ENCODE data around the gene UNC5A.

UNC5A gene

DNA sequence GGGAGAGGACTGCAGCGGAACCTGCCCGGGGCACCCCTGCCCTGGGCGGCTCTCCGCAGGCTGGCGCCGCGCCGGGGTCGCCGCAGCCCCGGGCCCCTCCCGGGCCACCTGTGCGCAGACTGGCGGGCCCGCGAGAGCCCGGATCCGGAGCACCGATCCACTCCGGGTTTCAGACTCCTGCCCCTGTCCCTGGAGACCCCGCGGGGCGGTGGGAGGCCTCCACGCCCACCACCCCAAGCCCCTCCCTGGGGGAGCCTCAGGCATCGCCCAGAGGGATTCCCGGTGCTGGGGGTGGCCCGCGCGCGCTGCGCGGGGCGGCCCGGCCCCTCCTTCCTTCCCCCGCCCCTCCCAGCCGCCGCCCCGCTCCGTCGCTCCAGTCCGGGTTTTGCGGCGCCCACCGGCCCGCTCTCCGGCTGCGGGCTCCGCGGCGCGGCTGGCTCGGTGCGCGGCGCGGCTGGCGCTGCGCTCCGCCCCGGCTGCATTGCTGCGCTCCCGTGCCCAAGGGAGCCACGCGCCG, at the start of gene UNC5A:
Gene UNC5A (plus strand): TSS at position 479 of the 517 bp plus-strand sequence. CDS start 192 bp downstream, outside the sequence.
- DNase-seq, result no peak

DNA sequence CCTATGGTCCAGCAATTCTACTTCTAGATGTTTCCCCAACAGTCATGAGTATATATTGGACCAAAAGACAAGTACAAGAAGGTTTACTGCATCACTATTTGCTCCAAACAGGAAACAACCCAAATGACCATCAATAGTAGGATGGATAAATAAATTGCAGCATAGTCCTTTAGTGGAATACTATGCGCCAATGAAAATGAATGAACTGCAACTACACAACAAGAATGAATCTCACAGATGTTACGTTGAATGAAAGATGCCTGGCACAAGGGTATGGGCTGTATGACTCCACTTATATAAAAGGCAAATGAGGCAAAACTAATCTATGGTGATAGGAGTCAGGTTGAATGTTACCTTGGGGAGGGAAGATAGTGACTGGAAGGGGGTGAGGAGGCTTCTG, 48.6 kb upstream of the UNC5A start:
- DNase-seq, result no peak

DNA sequence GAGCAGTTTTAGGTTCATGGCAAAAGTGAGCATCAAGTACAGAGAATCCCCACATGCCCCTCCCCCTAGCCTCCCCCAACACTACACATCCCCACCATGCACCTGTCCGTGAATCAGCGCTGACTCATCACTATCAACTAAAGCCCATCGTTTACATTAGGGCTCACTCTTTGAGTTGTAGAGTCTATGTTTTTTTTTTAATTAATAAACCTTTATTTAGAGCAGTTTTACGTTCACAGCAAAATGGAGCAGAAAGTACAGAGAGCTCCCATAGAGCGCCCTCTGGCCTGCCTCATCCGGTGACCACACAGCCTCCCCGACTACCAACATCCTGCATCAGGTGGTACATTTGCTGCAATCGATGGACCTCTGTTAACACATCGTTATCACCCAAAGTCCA, 47.9 kb upstream of the UNC5A start:
- no peak for DNase-seq

DNA sequence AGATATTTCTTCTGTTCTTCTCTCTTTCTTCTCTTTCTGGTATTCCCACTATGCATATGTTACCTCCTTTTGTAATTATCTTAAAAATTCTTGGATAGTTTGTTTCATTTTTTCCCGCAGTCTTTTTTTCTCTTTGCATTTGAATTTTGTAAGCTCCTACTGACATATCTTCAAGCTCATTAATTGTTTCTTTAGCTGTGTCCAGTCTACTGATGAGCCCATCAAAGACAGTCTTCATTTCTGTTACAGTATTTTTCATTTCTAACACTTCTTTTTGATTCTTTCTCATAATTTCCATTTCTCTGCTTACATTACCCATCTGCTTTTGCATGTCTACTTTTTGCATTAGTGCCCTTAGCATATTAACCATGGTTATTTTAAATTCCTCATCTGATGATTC, 44.7 kb upstream of the UNC5A start:
- no peak for DNase-seq

DNA sequence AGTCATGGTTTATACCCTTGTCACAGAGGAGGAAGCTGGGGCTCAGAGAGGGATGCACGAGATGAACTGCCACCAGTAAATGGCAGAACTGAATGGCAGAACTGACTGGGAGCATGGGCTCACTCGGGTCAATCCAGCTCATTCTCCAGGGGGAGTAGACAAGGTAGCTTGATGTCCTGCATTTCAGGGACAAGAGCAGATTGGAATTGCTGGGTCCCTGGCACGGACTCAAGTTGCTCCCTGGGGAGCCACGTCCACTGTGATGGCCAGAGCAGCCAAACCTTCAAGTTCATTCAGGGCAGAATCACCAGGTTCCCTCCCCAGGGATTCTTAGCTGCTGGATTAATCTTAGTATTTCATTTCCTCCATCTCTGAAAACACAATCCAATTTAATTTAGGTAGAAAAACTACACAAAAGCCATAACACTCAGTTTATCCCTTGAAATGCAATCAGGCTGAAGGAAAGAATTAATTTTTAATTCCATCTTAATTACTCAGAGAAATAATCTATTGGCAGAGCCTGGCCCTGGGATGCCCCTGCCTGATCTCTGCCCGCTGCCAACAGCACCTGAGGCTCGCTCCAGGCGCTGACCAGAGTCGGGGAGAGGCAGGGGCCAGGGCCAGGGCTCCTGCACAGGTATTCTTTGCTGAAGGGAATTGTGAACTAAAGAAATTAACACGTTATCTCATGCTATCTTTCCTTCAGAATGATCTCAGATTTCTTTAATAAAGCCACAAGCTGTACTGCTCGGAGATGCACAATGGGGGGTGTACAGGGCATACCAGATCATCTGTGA, 42.0 kb upstream of the UNC5A start:
- no peak for DNase-seq

DNA sequence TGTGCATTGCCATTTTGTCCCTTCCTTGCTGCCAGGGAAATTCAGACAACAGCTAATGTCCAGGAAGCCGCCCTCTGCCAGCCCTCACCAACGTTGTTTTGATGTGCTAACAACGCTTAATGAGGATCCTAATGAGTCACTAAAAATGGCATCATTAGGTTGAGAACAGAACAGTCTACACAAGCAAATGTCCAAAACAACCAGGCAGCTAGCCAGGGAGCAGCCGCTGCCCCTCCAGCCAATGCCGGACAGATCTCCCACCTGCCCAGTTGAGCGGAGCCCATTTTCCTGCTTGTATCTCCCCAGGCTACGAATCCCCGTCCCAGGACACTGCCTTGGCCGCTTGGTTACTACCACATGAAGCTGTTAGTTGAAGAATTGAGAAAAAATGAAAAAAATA, 40.4 kb upstream of the UNC5A start:
- DNase-seq, result no peak

DNA sequence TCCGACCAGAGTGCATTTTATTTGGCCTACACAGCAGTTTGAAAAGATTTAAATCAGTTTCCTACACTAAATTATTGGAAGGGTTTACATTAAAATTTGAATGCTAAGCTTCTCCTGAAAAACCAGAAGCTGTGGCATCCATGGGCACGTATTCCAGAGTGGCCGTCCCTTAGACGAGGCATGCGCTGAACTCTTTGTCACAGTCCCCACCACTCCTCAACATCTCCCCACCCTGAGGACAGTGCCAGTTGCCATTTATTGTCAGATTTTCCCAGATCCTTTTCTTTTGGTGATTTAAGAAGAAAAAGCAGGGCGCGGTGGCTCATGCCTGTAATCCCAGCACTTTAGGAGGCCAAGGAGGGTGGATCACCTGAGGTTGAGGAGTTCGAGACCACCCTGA, 39.9 kb upstream of the UNC5A start:
- DNase-seq, result no peak

DNA sequence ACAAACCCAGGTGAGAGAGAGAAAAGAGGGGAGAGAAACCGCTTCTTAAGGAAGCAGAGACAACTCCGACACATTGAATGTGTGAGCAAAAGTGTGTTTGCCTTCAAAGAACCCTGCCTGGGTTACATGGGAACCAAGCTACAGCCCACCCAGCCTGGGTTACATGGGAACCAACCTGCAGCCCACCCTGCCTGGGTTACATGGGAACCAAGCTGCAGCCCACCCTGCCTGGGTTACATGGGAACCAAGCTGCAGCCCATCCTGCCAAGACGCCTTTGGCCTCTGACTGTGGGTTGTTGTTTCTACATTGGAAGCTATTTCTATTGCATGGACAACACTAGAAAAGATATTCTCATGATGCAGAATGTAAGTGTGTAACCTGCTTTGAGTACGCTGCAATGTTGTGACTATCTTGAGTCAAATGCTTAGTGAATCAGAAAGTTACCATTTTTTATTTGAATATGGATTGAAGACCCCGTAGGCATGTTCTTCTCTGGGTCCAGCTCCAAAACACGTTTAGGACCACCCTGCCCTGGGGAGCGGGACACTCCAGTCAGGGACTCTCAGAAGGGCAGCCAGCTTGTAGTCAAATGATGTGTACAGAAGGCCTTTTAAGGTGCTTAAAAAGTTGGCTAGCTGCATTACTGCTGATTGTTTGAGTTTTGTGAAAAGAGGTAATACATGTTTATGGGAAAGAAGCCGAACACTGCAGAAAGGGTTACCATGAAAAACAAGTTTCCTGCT, 39.1 kb upstream of the UNC5A start:
- DNase-seq, result no peak

DNA sequence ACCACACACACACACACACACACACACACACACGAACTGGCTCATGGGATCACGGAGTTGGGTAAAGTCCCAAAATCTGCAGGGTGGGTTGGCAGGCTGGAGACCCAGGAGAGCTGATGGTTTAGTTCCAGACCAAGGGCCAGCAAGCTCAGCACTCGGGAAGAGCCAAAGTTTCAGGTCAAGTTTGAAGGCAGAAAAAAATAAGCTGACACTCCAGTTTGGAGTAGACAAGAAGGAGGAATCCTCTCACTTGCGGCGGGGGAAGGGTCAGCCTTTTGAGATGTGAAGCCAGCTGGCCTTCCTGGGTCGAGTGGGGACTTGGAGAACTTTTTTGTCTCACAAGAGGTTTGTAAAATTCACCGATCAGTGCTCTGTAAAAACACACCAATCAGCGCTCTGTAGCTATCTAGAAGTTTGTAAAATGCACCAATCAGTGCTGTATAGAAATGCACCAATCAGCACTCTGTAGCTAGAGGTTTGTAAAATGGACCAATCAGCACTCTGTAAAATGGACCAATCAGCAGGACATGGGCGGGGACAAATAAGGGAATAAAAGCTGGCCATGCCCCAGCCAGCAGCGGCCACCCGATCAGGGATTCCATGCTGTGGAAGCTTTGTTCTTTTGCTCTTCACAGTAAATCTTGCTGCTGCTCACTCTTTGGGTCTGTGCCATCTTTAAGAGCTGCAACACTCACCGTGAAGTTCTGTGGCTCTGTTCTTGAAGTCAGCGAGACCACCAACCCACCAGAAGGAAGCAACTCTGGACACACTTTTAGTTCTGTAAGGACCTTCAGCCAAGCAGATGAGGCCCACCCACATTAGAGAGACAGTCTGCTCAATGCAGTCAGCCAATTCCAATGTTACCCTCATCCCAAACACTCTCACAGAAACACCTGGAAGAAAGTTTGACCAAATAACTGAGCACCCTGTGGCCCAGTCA, 37.8 kb upstream of the UNC5A start:
- DNase-seq, result no peak

DNA sequence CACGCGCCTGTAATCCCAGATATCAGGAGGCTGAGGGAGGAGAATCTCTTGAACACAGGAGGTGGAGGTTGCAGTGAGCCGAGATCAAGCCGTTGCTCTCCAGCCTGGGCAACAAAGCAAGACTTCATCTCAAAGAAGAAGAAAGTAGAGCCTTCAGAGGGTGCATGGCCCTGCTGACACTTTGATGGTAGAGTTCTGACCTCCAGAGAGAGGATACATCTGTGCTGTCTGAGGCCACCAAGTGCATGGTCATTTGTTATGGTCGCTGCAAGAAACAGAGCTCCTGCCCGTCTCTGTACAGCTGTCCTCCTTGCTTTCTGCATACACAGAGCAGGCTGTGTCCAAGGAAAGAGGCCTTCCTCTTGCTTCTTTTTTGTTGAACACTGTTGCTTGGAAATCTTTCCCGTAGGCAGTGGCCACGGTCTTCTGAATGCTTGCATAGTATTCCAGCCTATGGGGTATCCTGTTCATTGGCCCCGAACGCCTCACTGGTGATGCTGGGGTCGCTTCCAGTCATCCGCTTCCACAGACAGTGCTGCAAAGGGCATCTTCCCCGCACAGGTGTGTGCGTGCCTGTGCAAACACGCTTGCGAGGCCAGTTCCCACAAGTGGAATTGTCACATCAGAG, 36.8 kb upstream of the UNC5A start:
- no peak for DNase-seq

DNA sequence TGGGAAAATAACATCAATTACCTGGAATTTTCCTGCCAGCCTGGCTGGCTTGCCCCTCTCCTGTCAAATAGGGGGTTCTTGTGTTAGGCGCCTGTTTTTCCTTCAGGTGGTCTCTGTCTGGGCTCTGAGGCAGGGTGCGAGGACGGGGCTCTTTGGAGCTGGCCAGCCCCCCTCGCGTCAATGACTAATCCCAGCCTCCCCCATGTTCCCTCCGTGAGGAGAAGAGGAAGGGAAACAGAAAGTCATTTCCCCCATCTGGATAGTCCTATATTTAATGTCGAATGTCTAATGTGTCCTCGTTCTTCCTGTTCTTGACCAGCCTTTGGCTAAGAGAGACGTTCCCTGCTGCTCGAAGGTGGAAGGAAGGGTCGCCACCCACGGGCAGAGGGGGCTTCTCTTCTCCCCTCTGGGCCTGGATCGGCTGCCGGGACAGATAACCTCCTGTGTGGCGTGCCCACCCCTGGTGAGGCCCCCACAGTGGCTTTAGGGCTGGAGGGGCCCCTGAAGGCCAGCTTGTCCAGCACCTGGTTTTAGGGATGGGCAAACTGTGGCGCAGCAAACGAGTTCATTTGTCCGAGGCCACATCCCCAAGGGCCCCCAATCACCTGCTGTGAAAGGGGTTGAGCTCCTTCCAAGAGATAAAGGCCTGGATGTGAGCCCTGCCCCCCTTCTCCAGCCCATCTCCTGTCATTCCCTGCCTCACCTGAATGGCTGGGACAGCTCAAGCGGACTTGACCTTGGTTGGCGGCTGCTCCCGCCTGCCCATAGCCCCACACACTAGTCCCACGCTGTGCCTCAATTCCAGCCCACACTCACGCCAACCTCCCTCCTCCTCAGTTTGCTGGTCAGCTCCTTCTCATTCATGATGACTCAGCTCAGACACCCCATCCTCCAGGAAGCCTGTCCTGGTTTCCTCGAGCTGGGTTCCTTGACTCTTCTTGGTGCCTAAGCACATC, 35.9 kb upstream of the UNC5A start:
- peak; percentile 79 for DNase-seq

DNA sequence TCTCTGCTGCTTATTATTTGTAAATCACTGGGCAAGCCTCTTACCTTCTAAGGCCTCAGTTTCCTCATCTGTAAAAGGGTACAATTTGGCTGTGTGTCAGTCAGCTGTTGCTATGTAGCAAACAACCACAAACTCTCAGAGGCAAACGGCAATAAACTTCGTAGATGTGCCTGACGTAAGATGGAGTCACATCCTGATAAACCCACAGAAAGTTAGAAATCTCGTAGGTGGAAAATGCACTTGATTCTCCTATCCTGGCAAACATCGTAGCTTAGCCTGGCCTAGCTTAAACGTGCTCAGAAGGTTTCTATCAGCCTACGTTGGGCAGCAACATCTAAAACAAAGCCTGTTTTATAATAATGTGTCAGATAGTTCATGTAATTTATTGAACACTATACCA, 35.0 kb upstream of the UNC5A start:
- peak; percentile 41 for DNase-seq

DNA sequence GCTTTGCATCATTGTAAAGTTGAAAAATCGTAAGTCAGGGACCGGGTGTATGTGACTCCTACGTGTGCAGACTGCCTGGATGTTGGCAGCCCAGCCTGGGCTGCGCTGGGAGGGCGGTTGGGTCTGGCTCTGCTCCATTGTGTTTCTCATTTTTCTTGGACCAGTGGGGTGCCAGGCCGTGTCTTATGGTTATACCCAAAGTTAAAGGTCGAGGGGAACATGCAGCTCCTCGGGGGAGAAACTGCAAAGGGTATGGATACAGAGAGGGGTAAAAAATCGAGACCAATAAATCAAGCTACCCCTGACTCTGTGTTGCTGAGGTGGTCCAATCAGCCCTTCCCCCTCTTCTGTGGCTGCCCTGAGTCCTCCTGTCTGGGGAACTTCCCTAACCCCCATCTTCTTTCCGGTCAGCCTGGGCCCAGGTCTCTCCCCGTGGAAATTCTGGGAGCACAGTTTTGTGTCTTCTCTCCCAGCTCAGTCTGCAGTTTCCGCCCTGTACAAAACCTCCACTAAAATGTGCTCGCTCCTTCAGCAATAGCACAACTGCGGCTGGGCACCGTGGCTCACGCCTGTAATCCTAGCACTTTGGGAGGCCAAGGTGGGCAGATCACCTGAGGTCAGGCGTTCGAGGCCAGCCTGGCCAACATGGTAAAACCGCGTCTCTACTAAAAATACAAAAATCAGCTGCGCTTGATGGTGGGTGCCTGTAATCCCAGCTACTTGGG, 34.1 kb upstream of the UNC5A start:
- no peak for DNase-seq

DNA sequence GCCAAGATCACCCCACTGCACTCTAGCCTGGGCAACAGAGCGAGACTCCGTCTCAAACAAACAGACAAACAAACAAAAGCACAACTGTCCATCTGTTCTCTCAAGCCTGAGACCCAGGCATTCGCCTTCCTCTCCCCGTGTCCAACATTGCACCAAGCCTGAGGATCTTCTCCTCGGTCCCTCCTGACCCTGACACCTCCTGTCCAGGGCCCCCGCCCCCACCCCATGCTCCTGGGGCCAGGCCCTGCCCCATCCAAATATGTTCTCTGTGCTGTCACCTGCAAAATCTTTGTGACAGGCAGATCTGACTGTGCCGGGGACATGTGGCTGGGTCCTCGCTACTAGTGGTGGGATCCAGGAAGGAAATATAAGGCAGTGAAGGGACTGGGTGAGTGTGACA, 33.4 kb upstream of the UNC5A start:
- DNase-seq, result no peak

DNA sequence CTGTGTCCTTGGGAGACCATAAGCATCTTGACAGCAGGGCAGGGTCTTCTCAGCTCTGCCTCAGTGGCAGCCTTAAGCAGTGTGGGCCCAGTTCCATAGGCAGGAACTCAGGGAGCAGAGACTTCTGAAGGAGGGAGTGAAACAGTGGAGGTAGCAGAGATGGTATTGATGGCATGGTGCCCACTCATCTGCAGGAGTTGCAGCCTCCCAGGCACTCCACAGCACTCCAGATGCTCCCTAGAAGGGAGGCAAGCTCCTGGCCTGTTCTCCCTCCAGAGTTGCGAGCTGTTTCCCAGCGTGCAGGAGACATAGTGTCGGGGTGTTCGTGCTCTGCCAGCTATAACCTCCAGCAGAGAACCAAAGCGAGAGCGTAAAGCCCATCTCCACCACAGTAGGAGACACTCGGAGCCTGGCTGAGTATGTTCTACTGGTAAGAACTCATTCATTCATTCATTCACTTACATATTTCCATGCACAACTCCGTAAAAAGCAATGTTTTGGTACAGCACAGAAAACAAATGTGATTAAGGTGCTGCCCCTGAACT, 31.4 kb upstream of the UNC5A start:
- DNase-seq, result no peak

DNA sequence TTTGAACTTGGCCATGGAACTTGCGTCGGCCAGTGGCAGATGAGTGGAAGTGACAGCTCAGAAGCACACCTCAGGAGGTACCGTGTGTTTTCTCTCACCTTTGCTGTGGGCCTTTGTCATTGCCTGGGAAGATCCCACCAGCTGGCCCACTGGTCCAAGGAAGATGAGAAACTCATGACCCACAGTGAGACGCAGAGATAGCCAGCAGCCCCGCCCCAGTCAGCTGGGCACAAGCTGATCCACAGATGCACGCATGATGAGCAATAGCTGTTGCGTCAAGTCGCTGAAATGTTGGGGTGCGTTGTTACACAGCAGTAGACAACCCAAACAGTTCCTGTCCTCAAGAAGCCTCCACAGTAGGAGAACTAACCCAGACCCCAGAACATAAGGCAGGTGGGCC, 30.8 kb upstream of the UNC5A start:
- DNase-seq, result peak; percentile 1

DNA sequence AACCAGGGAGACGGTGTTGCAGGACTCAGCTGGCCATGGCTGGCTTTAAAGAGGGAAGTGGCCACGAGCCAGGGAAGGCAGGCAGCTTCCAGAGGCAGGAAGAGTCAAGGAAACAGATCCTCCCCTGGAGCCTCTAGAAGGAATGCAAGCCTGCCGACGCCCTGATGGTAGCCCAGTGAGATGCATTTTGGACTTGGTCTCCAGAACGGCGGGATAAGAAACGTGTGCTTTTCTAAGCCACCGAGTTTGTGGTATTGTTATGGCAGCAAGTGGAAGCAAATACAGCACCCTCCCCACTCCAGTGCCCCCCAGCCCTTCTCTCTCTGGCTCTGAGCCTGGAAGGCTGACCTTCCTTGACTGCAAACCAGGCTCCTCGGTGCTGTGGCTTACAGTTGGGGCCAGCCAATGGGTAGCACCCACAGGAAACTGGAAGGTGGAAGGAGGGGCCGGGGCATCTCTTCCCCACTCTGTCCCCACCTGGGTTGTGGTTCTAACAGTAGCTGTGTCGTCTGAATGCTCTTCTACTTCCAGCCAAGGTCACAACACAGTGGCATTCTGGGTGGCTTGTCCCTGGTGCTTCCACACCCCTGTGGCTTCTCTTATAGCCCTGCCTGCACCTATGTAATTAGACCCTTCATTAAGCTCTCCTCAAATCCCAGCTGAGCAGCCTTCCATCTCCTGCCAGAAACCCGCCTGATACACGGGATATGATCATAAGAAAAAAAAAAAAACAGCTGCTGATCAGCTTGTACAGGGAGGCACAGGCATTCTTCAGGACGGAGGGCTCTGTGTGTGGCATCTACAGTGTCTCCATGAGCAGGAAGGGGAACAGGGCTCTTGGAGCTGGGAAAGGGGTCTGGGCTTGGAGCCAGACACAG, 29.9 kb upstream of the UNC5A start:
- DNase-seq, result peak; percentile 8

DNA sequence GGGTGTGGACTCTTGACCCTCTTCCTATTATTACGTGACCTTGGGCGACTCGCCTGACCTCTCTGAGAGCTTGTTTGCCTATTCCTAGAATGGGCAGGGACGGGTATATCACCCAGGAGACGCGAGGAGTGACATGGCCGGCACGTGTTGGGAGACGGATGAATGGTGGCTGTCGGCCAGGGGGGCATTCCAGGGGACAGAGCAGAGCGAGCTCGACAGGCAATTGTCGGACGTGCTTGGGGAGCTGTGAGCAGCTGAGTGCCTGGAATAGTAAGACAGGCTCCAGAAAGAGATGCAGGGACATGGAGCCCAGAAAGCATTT, 29.3 kb upstream of the UNC5A start:
- DNase-seq, result no peak

Measured in MV-4-11 (cell line).